T-helper 1 cell (primary cell): ENCODE results near the gene MAPKAP1.
"Not testable (repeated sequence)": the region's sequence is repeated elsewhere in the genome, so short reads cannot be mapped to it uniquely, and the experiment has no call there.

ENCODE experiments used
- DNase-seq, 5 donors: peaks; one replicate each; pipeline ENCODE4 v3.0.0-alpha.2; 2012 to 2020

The MAPKAP1 gene

GRCh38 chr9:125405938-125406809 lies 300.8 kb downstream of the MAPKAP1 start:
- no peak for DNase-seq

GRCh38 chr9:125404733-125405132 lies 302.3 kb downstream of the MAPKAP1 start:
- DNase-seq = no peak

GRCh38 chr9:125400725-125401716 lies 306.0 kb downstream of the MAPKAP1 start:
- DNase-seq = no peak

GRCh38 chr9:125400232-125400631 lies 306.8 kb downstream of the MAPKAP1 start:
- DNase-seq = not testable (repeated sequence)

GRCh38 chr9:125399666-125400065 lies 307.3 kb downstream of the MAPKAP1 start:
- no peak for DNase-seq

GRCh38 chr9:125399165-125399564 lies 307.8 kb downstream of the MAPKAP1 start:
- no peak for DNase-seq

GRCh38 chr9:125398243-125398642 lies 308.8 kb downstream of the MAPKAP1 start:
- no peak for DNase-seq

GRCh38 chr9:125397736-125398135 lies 309.3 kb downstream of the MAPKAP1 start:
- DNase-seq = no peak

- DNase-seq = no peak
Measured at GRCh38 chr9:125396799-125397198, 310.2 kb downstream of the MAPKAP1 start.

- DNase-seq = no peak
Measured at GRCh38 chr9:125393426-125393825, 313.6 kb downstream of the MAPKAP1 start.

- no peak for DNase-seq
Measured at GRCh38 chr9:125391704-125392103, 315.3 kb downstream of the MAPKAP1 start.

GRCh38 chr9:125388978-125389377 lies 318.0 kb downstream of the MAPKAP1 start:
- no peak for DNase-seq

GRCh38 chr9:125387861-125388524 lies 319.0 kb downstream of the MAPKAP1 start:
- DNase-seq = no peak
